ENCODE results near the gene ELOVL5. TPM values are rescaled to one million over a fixed set of nuclear protein-coding genes. Genes with fewer than 3 reads are reported as not detected.

Gene ELOVL5
- total RNA-seq, 4 donors from 2014 or later: 178 to 351 (median 263) TPM

DNA sequence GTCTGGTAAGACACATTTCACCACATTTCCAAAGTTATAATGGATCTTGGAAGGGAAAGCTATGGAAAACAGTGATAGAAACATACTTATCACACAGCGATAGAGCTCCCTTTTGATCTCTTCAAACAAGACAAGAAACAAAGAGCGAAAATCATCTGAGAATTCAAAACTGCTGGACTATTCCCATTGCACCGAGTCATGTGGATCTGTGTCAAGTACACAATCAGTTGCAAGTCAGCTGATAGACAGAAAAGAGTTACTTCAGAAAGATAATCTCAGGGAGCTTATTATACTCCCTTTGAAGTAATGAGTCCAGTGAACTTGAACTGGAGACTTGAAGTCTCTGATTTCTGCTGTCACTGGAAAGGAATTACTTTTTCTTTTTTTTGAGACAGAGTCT lies 110.4 kb downstream of the ELOVL5 start:
- TF ChIP-seq, protein P1, sequence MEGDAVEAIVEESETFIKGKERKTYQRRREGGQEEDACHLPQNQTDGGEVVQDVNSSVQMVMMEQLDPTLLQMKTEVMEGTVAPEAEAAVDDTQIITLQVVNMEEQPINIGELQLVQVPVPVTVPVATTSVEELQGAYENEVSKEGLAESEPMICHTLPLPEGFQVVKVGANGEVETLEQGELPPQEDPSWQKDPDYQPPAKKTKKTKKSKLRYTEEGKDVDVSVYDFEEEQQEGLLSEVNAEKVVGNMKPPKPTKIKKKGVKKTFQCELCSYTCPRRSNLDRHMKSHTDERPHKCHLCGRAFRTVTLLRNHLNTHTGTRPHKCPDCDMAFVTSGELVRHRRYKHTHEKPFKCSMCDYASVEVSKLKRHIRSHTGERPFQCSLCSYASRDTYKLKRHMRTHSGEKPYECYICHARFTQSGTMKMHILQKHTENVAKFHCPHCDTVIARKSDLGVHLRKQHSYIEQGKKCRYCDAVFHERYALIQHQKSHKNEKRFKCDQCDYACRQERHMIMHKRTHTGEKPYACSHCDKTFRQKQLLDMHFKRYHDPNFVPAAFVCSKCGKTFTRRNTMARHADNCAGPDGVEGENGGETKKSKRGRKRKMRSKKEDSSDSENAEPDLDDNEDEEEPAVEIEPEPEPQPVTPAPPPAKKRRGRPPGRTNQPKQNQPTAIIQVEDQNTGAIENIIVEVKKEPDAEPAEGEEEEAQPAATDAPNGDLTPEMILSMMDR (IDR thresholded peaks at IDR 0.05; ENCODE audit: low read depth): no peak

DNA sequence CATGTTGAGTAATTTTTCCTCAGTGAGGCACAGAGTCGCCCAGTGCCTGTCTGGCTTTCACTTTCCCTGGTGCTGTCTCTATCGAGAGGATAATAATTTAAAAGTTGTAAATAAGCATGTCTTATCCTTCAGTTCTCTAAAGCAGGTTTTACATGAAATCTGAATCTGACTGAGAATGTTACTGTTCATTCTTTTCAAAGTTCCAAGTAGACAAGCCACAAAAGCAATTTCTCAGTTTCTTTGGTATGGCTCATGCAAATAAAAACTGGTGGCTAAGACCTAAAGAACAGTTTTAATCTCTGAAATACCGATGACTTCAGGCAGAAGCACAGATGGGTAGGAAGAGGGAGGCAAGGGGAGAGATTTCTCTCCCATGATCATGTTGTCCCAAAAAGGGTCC lies 112.5 kb downstream of the ELOVL5 start:
- TF ChIP-seq, protein P1 (IDR thresholded peaks at IDR 0.05; ENCODE audit: low read depth): no peak

DNA sequence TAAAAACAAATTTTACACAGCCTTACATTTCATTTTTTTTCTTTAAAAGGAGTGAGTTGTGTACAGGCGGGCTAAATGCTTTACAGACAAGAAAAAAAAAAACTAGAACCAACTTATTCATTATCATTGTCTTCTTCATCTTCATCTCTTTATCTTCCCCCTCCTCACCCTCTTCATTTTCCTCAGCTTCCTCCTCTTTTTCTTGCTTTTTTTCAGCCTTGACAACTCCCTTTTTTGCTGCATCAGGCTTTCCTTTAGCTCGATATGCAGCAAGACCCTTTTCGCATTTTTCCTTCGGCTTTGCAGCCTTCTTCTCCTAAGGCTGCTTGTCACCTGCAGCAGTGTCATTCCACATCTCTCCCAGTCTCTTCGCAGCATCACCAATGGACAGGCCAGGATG lies 113.2 kb downstream of the ELOVL5 start:
- TF ChIP-seq, protein P1 (IDR thresholded peaks at IDR 0.05; ENCODE audit: low read depth): no peak

DNA sequence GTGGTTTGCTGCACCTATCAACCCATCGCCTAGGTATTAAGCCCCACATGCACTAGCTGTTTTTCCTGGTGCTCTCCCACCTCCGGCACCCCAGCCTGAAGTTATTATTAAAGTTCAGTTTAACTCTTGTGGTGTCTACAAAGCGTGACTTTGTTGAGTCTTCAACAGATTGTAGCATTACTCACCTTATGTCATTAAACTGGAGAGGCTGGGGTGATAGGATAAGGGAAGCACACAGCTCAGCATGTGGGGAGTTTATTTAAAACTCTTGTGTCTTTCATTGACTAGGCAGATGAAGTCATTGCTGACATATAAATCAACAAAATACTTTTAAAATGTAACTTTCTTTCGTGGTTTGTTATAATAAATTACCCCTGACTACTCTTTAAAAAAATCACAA lies 115.4 kb downstream of the ELOVL5 start:
- TF ChIP-seq, protein P1 (IDR thresholded peaks at IDR 0.05; ENCODE audit: low read depth): no peak

DNA sequence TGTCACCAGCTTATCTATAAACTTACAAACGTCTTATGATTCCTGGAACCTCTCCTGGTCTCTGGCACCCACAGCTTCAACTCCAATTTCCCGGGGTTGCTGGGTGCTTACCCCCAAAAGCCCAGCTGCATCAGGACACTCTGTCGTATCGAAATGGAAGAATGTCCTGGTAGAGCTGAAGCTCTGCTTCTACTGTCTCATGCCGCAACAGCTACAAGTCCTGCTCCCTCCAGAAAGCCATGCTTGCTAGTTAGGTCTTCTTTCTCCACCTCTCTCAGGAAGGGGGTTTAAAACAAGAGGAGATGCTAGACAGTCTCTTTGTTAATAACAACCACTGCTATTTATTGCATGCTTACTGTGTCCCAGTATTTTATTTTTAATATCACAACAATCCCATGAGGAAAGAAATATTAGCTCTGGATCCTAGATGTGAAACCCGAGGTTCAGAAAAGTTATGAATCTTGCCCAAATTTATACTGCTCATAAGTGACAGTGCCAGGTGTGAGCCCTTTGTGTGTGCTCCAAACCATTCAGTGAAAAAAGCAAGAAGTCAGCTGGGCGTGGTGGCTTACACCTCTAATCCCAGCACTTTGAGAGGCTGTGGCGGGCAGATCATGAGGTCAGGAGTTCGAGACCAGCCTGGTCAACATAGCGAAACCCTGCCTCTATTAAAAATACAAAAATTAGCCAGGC lies 117.8 kb downstream of the ELOVL5 start:
- TF ChIP-seq, protein P1 (IDR thresholded peaks at IDR 0.05; ENCODE audit: low read depth): no peak

DNA sequence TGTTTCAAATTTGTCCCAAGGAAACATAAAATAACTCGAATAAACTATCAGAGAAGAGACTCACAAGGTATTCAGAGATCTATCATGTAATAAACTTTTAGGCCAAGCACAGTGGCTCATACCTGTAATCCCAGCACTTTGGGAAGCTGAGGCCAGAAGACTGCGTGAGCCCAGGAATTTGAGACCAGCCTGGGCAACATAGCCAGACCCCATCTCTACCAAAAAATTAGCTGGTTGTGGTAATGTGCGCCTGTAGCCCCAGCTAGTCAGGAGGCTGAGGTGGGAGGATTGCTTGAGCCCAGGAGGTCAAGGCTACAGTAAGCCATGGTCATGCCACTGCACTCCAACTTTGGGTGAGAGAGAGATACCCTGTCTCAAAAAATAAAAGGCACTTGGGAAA lies 120.9 kb downstream of the ELOVL5 start:
- TF ChIP-seq, protein P1 (IDR thresholded peaks at IDR 0.05; ENCODE audit: low read depth): no peak

DNA sequence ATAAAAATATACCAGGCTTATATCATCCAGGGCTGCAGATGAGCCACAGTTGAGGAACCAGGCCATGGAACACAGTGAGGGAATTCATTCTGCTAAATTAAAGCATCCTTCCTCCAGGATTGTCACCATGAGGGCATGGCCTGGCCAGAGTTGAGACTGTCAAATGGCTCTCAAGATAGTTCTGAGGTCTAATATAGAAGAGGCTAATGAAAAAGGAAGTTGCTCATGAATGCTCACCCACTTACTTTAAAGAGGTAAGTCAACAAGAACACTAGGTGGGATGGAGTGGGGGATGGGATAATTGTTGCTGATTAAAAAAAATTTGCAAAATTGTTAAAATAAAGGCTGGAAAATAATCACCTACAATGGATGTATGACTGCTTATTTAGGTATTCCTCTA lies 128.1 kb downstream of the ELOVL5 start:
- TF ChIP-seq, protein P1 (IDR thresholded peaks at IDR 0.05; ENCODE audit: low read depth): no peak

Small RNAs within 50 kb of the gene (small RNA-seq; reads per million reads assigned to genes)
- not detected for gene MIR5685
- gene RNU1-136P: not detected

Other genes with a start within 250 kb of the ELOVL5 start
- under 1 TPM in 1 of 4 donors, not detected in 3; 0.16 TPM for gene GCM1, start 200.1 kb downstream of the ELOVL5 start, total RNA-seq
- gene GCLC, start 196.2 kb upstream of the ELOVL5 start, total RNA-seq: 100 to 1,000 TPM in 1 of 4 donors, 10 to 100 TPM in 3; 46.9 to 114 (median 56.8) TPM

All from subcutaneous adipose tissue (tissue), 4 donors.